Natural killer cell (primary cell): ENCODE results near the gene FIZ1. TPM values are rescaled to one million over a fixed set of nuclear protein-coding genes. Genes with fewer than 3 reads are reported as not detected.

ENCODE experiments used
- ATAC-seq, 3 donors: fragments of 150-1000 bp in 2 of 3; fragments of 200-7000 bp in 1 of 3; cut with Tn5 transposase; 1 replicate in 1 of 3; 2 replicates in 2 of 3; pipeline ENCODE4 v1.10.0; 2021; ENCODE audit warnings: mild to moderate bottlenecking in 2 of 3, moderate library complexity in 2 of 3
- DNase-seq, 2 donors: peaks; one replicate each; pipeline versions ENCODE4 v3.0.0 to v3.0.0-alpha.2; 2013 to 2021; ENCODE audit warnings: mixed read lengths in 1 of 2
- H3K27ac ChIP-seq: one replicate; pipeline ENCODE4 v1.5.1; 2013; ENCODE audit warnings: mild to moderate bottlenecking, low read length
- H3K27me3 ChIP-seq: one replicate; pipeline ENCODE4 v1.6.1; 2013; ENCODE audit warnings: low read length; ENCODE audit not compliant: control insufficient read depth, insufficient read depth
- H3K36me3 ChIP-seq: one replicate; pipeline ENCODE4 v1.6.1; 2013; ENCODE audit warnings: low read length; ENCODE audit not compliant: control insufficient read depth, insufficient read depth
- H3K4me1 ChIP-seq: one replicate; pipeline ENCODE4 v1.6.1; 2013; ENCODE audit warnings: low read length; ENCODE audit not compliant: control insufficient read depth, insufficient read depth
- H3K4me3 ChIP-seq: one replicate; pipeline ENCODE4 v1.5.1; 2013; ENCODE audit warnings: low read length
- H3K9me3 ChIP-seq: one replicate; pipeline ENCODE4 v1.6.1; 2013; ENCODE audit warnings: low read length; ENCODE audit not compliant: control insufficient read depth, insufficient read depth
- H3K27ac Mint-ChIP-seq, 2 donors: one replicate each; pipeline ENCODE4 v1.8.0; 2022; ENCODE audit warnings: mild to moderate bottlenecking in 2 of 2, mixed read lengths in 2 of 2, moderate library complexity in 1 of 2
- H3K27me3 Mint-ChIP-seq, 2 donors: one replicate each; pipeline ENCODE4 v1.8.0; 2022; ENCODE audit warnings: low read depth in 2 of 2, mixed read lengths in 2 of 2
- H3K36me3 Mint-ChIP-seq: one replicate; pipeline ENCODE4 v1.8.0; 2022; ENCODE audit warnings: mixed read lengths
- H3K4me1 Mint-ChIP-seq, 2 donors: one replicate each; pipeline ENCODE4 v1.8.0; 2022; ENCODE audit warnings: mixed read lengths in 2 of 2
- H3K4me3 Mint-ChIP-seq: one replicate; pipeline ENCODE4 v1.8.0; 2022; ENCODE audit warnings: mild to moderate bottlenecking, moderate library complexity, mixed read lengths
- H3K9me3 Mint-ChIP-seq, 2 donors: one replicate each; pipeline ENCODE4 v1.8.0; 2022; ENCODE audit warnings: mixed read lengths in 2 of 2
- WGBS: methylation state at CpG from one replicate; pipeline ENCODE4 v1.1.7; 2013; ENCODE audit warnings: missing lambda C conversion rate; ENCODE audit not compliant: insufficient coverage; 5-methylcytosine and 5-hydroxymethylcytosine counted together
- intact Hi-C: fragments of 100-400 bp; cut with micrococcal nuclease; formaldehyde crosslinking; loops from one replicate; pipeline ENCODE4 v1.14.2; 2022
- total RNA-seq, 4 donors: library from RNA; stranded (reverse); fragments of 120-200 nt in 1 of 4; gene quantifications; one replicate each; pipeline versions ENCODE4 v1.2.3 to v1.2.4, GENCODE V29; 2013 to 2022
- TF ChIP-seq, protein P1 (sequence below): fragments of 200-600 bp; IDR thresholded peaks from one replicate; pipeline ENCODE4 v1.8.0; 2022; ENCODE audit warnings: antibody characterized with exemption

FIZ1 gene
- total RNA-seq, 3 donors from 2014 or later (not counting 1 experiment from before 2014, with no cell fraction given): 8.5 to 18.2 (median 10.3) TPM

DNA sequence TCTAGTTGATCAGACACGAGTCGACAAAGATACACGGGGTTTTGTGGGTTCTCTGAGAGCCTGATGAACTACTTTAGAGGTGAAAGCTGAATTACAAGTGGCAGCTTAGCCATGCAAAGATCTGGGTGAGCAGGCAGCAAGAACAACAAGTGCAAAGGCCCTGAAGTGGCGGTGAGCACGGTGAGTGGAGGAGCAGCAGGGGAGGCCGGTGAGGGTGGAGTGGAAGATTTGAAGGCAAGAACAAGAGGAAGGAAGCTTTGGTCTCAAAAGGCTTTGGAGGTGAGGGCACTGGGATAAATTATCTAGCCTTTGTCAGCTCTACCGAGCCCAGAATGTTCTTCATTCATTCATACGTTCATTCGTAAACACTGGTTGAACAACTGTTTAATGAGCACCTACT lies 7.5 kb upstream of the FIZ1 start:
- intact Hi-C loops: loop anchor here (1.0 to 5.0 kb wide), 2 partner anchors 35 to 90 kb away; partner anchors contain the start of genes ZNF580 and ZNF581
- Mint-ChIP-seq H3K9me3 (no peaks in the 10 kb centered on the region), H3K36me3 (no peaks in the 10 kb centered on the region), H3K4me1 (peaks cover 56 to 73% of the 10 kb centered on the region in 2 donors), H3K27me3 (no peaks in the 10 kb centered on the region), H3K27ac (peak overlapping the region; percentile 93 to 95), H3K4me3 (peak overlapping the region; percentile 94)
- Histone ChIP-seq H3K27ac (no peak overlapping the region), H3K36me3 (peaks cover 2% of the 10 kb centered on the region), H3K27me3 (no peaks in the 10 kb centered on the region), H3K4me1 (peaks cover 31% of the 10 kb centered on the region), H3K4me3 (no peak overlapping the region), H3K9me3 (no peaks in the 10 kb centered on the region)
- WGBS: 72% methylated on average over 9 of the region's 9 CpGs
- DNase-seq: no peak
- TF ChIP-seq, protein P1, sequence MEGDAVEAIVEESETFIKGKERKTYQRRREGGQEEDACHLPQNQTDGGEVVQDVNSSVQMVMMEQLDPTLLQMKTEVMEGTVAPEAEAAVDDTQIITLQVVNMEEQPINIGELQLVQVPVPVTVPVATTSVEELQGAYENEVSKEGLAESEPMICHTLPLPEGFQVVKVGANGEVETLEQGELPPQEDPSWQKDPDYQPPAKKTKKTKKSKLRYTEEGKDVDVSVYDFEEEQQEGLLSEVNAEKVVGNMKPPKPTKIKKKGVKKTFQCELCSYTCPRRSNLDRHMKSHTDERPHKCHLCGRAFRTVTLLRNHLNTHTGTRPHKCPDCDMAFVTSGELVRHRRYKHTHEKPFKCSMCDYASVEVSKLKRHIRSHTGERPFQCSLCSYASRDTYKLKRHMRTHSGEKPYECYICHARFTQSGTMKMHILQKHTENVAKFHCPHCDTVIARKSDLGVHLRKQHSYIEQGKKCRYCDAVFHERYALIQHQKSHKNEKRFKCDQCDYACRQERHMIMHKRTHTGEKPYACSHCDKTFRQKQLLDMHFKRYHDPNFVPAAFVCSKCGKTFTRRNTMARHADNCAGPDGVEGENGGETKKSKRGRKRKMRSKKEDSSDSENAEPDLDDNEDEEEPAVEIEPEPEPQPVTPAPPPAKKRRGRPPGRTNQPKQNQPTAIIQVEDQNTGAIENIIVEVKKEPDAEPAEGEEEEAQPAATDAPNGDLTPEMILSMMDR: no peak
- ATAC-seq: no peak

GRCh38 chr19:55606471-55606787 lies 7.1 kb upstream of the FIZ1 start:
- 29% methylated on average over 12 of the region's 12 CpGs for WGBS
- Mint-ChIP-seq H3K9me3 (no peaks in the 10 kb centered on the region), H3K27ac (peak overlapping the region; percentile 93 to 95), H3K4me3 (peak overlapping the region; percentile 94), H3K27me3 (no peaks in the 10 kb centered on the region), H3K4me1 (peaks cover 56 to 73% of the 10 kb centered on the region in 2 donors), H3K36me3 (no peaks in the 10 kb centered on the region)
- Histone ChIP-seq H3K27ac (peak overlapping the region; percentile 88), H3K4me3 (peak overlapping the region; percentile 66), H3K9me3 (no peaks in the 10 kb centered on the region), H3K36me3 (peaks cover 2% of the 10 kb centered on the region), H3K4me1 (peaks cover 28% of the 10 kb centered on the region), H3K27me3 (no peaks in the 10 kb centered on the region)
- DNase-seq: no peak
- intact Hi-C loops: loop anchor here (1.0 to 5.0 kb wide), 2 partner anchors 36 to 89 kb away; partner anchors contain the start of genes ZNF580 and ZNF581
- TF ChIP-seq, protein P1: peak; percentile 16
- no peak for ATAC-seq

- H3K27me3 ChIP-seq: no peaks in the 10 kb centered on the region
- peak within 1 kb of the TSS; percentile 93 to 95 for H3K27ac Mint-ChIP-seq
- H3K36me3 ChIP-seq: peaks cover under 1% of the 10 kb centered on the region
- TF ChIP-seq, protein P1: peak; percentile 61
- intact Hi-C loops: loop anchor here (1.0 to 5.0 kb wide), 2 partner anchors 36 to 89 kb away; partner anchors contain the start of genes ZNF580 and ZNF581
- no peaks in the 10 kb centered on the region for H3K9me3 Mint-ChIP-seq
- no peaks in the 10 kb centered on the region for H3K27me3 Mint-ChIP-seq
- peak within 1 kb of the TSS; percentile 94 for H3K4me3 Mint-ChIP-seq
- no peaks in the 10 kb centered on the region for H3K9me3 ChIP-seq
- ATAC-seq (peak; percentile 41 to 52 (median 43)), DNase-seq (peak; percentile 58 to 88)
- peaks cover 32% of the 10 kb centered on the region for H3K4me1 ChIP-seq
- H3K27ac ChIP-seq: peak within 1 kb of the TSS; percentile 88
- under 1% methylated on average over 44 of the region's 44 CpGs for WGBS
- H3K4me1 Mint-ChIP-seq: peaks cover 61 to 73% of the 10 kb centered on the region in 2 donors
- no peaks in the 10 kb centered on the region for H3K36me3 Mint-ChIP-seq
- peak within 1 kb of the TSS; percentile 66 for H3K4me3 ChIP-seq
These were observed 6.5 kb upstream of the FIZ1 start, which contains the start of gene ZNF865 for GRCh38 chr19:55605637-55606470. TSS of gene ZNF865 (plus strand) at chr19:55605647. CDS start at chr19:55613619, 7,972 bp downstream.
